Measurements from ENCODE around the gene CD300C.

- TF ChIP-seq, protein P1, sequence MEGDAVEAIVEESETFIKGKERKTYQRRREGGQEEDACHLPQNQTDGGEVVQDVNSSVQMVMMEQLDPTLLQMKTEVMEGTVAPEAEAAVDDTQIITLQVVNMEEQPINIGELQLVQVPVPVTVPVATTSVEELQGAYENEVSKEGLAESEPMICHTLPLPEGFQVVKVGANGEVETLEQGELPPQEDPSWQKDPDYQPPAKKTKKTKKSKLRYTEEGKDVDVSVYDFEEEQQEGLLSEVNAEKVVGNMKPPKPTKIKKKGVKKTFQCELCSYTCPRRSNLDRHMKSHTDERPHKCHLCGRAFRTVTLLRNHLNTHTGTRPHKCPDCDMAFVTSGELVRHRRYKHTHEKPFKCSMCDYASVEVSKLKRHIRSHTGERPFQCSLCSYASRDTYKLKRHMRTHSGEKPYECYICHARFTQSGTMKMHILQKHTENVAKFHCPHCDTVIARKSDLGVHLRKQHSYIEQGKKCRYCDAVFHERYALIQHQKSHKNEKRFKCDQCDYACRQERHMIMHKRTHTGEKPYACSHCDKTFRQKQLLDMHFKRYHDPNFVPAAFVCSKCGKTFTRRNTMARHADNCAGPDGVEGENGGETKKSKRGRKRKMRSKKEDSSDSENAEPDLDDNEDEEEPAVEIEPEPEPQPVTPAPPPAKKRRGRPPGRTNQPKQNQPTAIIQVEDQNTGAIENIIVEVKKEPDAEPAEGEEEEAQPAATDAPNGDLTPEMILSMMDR (IDR thresholded peaks at IDR 0.05), result no peak
- TF ChIP-seq POLR2A (IDR thresholded peaks at IDR 0.05) (no peak), POLR2AphosphoS5 (IDR thresholded peaks at IDR 0.05) (no peak), EP300 (IDR thresholded peaks at IDR 0.05) (no peak)
Measured at GRCh38 chr17:74497471-74497870, 48.4 kb downstream of the CD300C start.
